SIG-M5 treated with dmso at 0.1 percent for 504 hours (cell line): Measurements from ENCODE around the gene OLFML2A.
"Not testable (repeated sequence)": the region's sequence is repeated elsewhere in the genome, so short reads cannot be mapped to it uniquely, and the experiment has no call there.

Experiments
- DNase-seq: peaks from one replicate; lab custom pipeline; 2025; ENCODE audit not compliant: unreplicated experiment; lab: John Stamatoyannopoulos, UW

The OLFML2A gene

GRCh38 chr9:124818431-124819281 is 41.7 kb downstream of the OLFML2A start:
- no peak for DNase-seq

DNA sequence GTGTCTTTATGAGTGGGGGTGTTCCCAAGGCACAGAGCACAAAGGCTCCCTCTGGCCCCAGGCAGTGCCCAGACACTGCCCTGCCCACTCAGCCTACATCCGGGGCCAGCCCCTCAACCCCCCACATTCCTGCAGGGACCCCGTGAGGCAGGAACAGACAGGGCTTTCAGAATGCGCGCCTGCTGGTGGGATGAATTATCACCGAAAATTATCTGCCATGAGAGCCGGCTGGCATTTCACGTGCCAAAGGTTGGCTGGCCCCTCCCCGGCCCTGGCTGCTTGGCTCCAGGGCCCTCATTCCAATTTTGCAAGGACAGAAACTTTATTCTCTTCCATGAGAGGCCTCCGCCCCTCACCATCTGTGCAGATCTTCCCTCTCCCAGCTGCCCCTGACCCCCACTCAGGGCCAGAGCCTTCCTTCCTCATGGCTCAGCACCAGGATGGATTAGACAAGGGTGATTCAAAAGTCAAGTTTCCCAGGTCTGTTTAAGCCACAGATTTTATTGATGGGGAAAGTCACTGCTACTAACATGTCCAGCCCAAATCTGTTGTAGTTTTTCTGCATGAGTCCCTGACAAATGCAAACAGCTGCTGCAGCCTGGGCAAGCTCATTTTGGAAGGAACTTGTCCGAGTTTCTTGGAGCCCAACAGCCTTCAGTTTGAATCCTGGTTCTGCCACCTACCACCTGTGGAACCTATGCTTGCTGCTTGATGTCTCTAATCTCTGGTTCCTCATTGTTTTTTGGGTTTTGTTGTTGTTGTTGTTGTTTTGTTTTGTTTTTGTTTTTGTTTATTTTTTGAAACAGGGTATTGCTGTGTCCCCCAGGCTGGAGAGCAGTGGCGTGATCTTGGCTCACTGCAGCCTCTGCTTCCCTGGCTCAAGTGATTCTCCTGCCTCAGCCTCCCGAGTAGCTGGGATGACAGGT is 44.0 kb downstream of the OLFML2A start:
- no peak for DNase-seq

DNA sequence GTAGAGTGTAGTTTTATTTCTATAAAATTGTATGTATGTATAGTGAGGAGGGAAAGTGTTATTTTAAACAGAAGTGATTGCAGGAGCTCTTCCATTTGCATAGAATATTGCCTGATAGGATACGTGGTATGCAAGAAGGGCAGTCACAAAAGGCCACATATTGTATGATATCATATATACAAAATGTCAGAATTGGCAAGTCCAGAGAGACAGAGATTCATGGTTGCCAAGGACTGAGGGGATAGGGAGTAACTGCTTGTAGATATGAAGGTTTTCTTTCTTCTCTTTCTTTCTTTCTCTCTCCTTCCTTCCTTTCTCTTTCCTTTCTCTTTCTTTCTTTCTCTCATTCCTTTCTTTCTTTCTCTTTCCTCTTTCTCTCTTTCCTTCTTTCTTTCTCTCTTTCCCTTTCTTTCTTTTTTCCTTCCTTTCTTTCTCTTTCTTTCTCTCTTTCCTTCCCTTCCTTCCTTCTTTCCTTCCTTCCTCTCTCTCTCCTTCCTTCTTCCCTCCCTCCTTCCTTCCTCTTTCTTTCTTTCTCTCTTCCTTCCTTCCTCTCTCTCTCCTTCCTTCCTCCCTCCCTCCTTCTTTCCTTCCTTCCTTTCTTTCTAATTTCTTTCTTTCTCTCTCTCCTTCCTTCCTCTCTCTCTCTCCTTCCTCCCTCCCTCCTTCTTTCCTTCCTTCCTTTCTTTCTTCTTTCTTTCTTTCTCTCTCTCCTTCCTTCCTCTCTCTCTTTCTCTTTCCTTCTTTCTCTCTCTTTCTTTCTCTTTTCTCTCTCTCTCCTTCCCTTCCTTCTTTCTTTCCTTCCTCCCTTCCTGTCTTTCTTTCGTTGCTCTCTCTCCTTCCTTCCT is 51.8 kb downstream of the OLFML2A start:
- no peak for DNase-seq

DNA sequence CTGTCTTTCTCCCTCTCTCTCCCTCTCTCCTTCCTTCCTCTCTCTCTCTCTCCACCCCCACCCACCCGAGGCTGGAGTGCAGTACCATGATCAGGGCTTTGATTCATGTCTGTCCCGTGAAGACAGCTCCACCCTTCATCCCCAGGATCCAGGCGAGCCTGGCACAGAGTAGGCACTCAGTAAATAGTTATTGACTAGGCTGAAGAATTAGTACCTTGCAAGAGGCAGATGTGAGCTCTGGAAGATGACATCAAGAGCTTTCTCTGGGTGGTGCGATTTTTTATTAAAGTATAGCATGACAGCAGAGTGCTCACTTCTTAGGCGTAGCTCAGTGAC is 52.4 kb downstream of the OLFML2A start:
- no peak for DNase-seq

GRCh38 chr9:124830593-124830992 is 53.7 kb downstream of the OLFML2A start:
- no peak for DNase-seq

DNA sequence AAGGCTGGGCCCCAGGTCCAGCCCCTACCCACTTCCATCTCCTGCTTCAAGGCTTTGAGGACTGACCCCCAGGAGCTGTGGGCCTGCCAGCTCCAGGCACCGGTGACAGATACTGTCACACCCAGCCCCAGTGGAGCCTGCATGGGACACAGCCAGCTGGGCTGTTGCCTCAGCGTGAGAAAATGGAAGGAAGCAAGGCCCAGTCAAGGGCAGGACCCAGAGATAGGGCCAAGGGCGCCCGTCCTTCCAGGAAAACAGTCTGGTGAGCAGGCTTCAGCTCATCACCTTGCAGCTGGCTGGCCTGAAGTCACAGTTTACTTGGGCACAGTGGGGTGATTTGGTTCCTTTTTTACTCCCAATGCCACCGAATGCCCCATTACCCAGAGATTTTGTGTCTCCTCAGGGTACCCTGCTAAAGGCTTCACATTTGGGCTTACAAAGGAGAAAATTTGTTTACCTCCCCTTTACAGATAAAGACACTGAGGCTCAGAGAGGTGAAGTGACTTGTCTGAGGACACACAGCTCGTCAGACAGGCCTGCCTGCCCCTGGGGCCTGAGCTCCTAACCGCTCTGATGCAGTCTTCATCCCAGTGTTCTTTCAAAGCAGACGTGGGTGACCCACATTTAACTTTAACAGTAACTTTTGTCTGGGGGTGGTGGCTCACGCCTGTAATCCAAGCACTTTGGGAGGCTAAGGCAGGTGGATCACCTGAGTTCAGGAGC is 54.9 kb downstream of the OLFML2A start:
- no peak for DNase-seq

- DNase-seq: no peak
These were observed 57.7 kb downstream of the OLFML2A start for GRCh38 chr9:124834591-124834990.

- DNase-seq: no peak
These were observed 58.2 kb downstream of the OLFML2A start for GRCh38 chr9:124835026-124835557.

GRCh38 chr9:124838132-124838531 is 61.2 kb downstream of the OLFML2A start:
- DNase-seq: not testable (repeated sequence)

DNA sequence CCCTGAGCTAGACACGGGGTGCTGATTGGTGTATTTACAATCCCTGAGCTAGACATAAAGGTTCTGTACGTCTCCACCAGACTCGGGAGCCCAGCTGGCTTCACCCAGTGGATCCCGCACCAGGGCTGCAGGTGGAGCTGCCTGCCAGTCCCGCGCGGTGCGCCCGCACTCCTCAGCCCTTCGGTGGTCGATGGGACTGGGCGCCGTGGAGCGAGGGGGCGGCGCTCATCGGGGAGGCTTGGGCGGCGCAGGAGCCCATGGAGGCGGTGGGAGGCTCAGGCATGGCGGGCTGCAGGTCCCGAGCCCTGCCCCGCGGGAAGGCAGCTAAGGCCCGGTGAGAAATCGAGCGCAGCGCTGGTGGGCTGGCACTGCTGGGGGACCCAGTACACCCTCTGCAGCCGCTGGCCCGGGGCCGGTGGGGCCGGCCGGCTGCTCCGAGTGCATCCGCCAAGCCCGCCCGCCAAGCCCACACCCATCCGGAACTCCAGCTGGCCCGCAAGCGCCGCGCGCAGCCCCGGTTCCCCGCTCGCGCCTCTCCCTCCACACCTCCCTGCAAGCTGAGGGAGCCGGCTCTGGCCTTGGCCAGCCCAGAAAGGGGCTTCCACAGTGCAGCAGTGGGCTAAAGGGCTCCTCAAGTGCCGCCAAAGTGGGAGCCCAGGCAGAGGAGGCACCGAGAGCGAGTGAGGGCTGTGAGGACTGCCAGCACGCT is 61.8 kb downstream of the OLFML2A start:
- DNase-seq: not testable (repeated sequence)

GRCh38 chr9:124839612-124840299 is 62.8 kb downstream of the OLFML2A start:
- DNase-seq: no peak

GRCh38 chr9:124840300-124840833 is 63.4 kb downstream of the OLFML2A start:
- no peak for DNase-seq

DNA sequence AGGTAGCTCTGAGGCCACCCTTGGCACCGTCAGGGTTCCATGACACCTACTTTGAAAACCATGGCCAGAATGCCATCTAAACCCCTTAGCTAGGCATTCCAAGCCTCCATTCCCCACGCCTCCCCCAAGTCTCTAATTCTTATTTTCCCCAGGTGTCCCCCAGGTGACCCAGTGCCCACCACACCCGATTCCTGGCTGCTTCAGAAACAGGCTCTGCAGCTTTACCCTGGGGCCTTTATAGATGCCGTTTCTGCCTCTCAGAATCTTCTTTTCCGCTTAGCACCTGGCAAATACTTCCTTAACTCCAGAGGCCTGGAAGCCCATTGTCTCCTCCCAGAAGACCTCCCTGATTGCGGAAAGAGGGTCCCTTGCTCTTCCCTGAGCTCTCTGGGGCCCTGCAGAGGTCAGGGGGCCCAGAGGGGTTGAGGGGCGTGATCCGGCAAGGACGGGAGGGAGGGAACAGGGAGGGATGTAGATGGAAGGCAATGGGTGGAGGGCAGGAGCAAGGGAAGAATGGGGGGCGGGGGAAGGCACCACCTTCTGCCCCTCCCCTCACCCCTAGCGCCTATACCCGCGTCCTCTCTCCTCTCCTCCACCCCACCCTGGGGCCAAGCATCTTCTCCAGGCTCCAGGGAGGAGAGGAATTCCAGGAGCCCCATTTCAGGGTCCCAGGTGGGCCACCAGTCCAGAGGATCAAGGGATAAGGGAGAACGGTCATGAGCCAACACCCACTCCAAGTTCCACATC is 64.3 kb downstream of the OLFML2A start:
- no peak for DNase-seq

GRCh38 chr9:124843456-124844034 is 66.6 kb downstream of the OLFML2A start:
- no peak for DNase-seq

DNA sequence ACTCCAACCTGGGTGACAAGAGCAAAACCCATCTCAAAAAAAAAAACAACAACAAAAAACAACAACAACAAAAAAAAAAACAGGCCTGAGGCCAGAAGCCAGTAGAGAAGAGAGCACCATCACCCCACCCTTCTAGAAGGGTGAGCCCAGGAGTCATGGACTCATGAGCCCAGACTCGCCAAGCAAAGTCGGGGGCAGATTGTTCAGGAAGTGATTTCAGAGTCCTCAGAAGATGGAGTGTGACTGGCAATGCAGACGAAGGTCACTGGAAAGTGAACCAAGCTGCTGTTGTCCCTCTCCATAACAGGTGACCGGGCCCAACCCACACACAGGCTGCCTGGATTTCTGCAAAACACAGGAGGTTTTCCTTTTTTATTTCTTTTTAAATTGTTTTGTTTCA is 67.4 kb downstream of the OLFML2A start:
- no peak for DNase-seq

- not testable (repeated sequence) for DNase-seq
These were observed 69.5 kb downstream of the OLFML2A start for GRCh38 chr9:124846467-124846866.

DNA sequence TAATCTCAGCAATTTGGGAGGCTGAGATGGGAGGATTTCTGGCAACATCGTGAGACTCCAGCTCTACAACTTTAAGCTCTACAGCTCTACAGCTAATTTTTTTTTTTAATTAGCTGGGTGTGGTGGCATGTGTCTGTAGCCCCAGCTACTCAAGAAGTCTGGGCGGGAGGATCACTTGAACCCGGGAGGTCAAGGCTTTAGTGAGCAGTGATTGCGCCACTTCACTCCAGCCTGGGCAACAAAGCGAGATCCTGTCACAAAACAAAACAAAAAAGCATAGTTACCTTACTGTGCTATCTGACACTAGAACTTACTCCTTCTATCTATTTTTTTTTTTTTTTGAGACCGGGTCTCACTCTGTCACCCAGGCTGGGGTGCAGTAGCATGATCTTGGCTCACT is 70.0 kb downstream of the OLFML2A start:
- no peak for DNase-seq

- DNase-seq: no peak
These were observed 72.9 kb downstream of the OLFML2A start for GRCh38 chr9:124849801-124850200.
